Chondrocyte (in vitro differentiated cells): ENCODE measurements around the gene GARRE1. TPM values are rescaled to one million over a fixed set of nuclear protein-coding genes. Genes with fewer than 3 reads are reported as not detected.
A peak's percentile ranks its signal among the peaks of the same experiment; 100 is the strongest.

Experiments
- DNase-seq: peaks from one replicate; pipeline ENCODE4 v3.0.0; 2021; ENCODE audit warnings: mixed read lengths, low spot score
- H3K27ac Mint-ChIP-seq: one replicate; pipeline ENCODE4 v1.8.0; 2021; ENCODE audit warnings: mild to moderate bottlenecking, moderate library complexity, mixed read lengths; ENCODE audit not compliant: unreplicated experiment
- H3K27me3 Mint-ChIP-seq: 2 replicates; pipeline ENCODE4 v1.8.0; 2021; ENCODE audit warnings: low read depth, mixed read lengths
- H3K36me3 Mint-ChIP-seq: 2 replicates; pipeline ENCODE4 v1.8.0; 2021; ENCODE audit warnings: low read depth, mixed read lengths
- H3K4me1 Mint-ChIP-seq: 2 replicates; pipeline ENCODE4 v1.8.0; 2021; ENCODE audit warnings: low read depth, mild to moderate bottlenecking, mixed read lengths
- H3K4me3 Mint-ChIP-seq: one replicate; pipeline ENCODE4 v1.8.0; 2021; ENCODE audit warnings: mild to moderate bottlenecking, moderate library complexity, mixed read lengths; ENCODE audit not compliant: unreplicated experiment
- H3K9me3 Mint-ChIP-seq: 2 replicates; pipeline ENCODE4 v1.8.0; 2021; ENCODE audit warnings: low read depth, mixed read lengths
- CTCF ChIP-seq: fragments of 200-600 bp; sonication (generic); IDR thresholded peaks from 2 replicates; pipeline ENCODE4 v1.5.0; 2021; ENCODE audit warnings: antibody characterized with exemption, mild to moderate bottlenecking, moderate library complexity
- total RNA-seq: library from RNA; stranded (reverse); gene quantifications from 3 replicates; pipeline ENCODE4 v1.2.1, GENCODE V29; 2021

The GARRE1 gene
- total RNA-seq, 1 donor from 2014 or later: 24.4 TPM

GRCh38 chr19:34231439-34231838, 22.9 kb upstream of the GARRE1 start:
- no peak for TF ChIP-seq CTCF
- no peak overlapping the region for H3K4me3 Mint-ChIP-seq
- H3K36me3 Mint-ChIP-seq: peaks cover 18% of the 10 kb centered on the region
- no peak for DNase-seq
- peak overlapping the region; percentile 41 for H3K27ac Mint-ChIP-seq
- no peaks in the 10 kb centered on the region for H3K9me3 Mint-ChIP-seq
- no peaks in the 10 kb centered on the region for H3K27me3 Mint-ChIP-seq
- peaks cover 45% of the 10 kb centered on the region for H3K4me1 Mint-ChIP-seq

DNA sequence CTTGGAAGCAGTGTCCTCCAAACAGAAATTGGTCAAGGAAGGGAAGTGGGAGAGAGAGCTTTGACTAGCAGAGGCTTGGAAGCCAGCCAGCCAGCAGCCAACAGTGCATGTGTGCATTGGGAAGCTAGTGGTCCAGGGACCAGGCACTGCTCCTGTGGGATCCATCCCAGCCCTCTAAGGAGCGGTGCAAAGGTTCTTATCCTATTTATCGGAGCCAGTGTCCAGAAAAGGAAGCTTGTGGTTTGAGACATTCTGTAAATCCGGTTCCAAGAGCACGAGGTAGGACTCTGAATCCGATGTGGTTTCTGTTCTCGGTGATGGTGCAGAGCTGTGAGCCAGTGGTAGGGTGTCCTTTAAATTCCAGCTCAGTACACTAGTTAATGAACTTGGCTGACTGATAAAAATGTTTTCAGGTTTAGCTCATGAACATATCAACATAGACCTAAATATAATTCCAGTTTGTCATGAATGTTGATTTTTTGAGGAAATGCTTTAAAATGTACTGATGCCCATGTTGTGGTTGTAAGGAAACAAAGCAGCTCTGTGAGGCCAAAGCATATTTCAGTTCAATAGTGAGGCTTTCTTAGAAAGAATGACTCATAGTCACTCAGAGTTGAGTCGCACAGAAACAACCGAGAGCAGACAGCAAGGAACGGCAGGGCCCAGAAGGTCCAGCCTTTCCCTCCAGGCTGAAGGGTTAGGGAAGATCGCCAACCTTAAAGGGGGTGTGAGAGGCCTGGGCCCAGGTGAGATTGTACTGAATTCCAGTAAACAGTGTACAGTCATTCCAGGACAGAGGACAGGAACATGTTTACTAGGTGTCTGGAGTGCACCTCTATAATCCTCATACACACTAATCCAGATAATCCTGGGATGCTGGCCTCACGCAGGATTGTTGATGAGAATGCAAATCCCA, 21.5 kb upstream of the GARRE1 start:
- Mint-ChIP-seq H3K36me3 (peaks cover 10% of the 10 kb centered on the region), H3K9me3 (no peaks in the 10 kb centered on the region), H3K27ac (peak overlapping the region; percentile 97), H3K4me3 (peak overlapping the region; percentile 38), H3K4me1 (peaks cover 52% of the 10 kb centered on the region), H3K27me3 (no peaks in the 10 kb centered on the region)
- no peak for TF ChIP-seq CTCF
- no peak for DNase-seq

- Mint-ChIP-seq H3K4me3 (no peak overlapping the region), H3K4me1 (peaks cover 49% of the 10 kb centered on the region), H3K27me3 (no peaks in the 10 kb centered on the region), H3K9me3 (no peaks in the 10 kb centered on the region), H3K36me3 (no peaks in the 10 kb centered on the region), H3K27ac (no peak overlapping the region)
- DNase-seq: no peak
- no peak for TF ChIP-seq CTCF
Observed at GRCh38 chr19:34235425-34235940, 18.9 kb upstream of the GARRE1 start.

GRCh38 chr19:34236035-34236987, 18.0 kb upstream of the GARRE1 start:
- peak overlapping the region; percentile 49 for H3K27ac Mint-ChIP-seq
- H3K27me3 Mint-ChIP-seq: no peaks in the 10 kb centered on the region
- no peaks in the 10 kb centered on the region for H3K9me3 Mint-ChIP-seq
- no peaks in the 10 kb centered on the region for H3K36me3 Mint-ChIP-seq
- no peak for TF ChIP-seq CTCF
- no peak overlapping the region for H3K4me3 Mint-ChIP-seq
- H3K4me1 Mint-ChIP-seq: peaks cover 44% of the 10 kb centered on the region
- no peak for DNase-seq

DNA sequence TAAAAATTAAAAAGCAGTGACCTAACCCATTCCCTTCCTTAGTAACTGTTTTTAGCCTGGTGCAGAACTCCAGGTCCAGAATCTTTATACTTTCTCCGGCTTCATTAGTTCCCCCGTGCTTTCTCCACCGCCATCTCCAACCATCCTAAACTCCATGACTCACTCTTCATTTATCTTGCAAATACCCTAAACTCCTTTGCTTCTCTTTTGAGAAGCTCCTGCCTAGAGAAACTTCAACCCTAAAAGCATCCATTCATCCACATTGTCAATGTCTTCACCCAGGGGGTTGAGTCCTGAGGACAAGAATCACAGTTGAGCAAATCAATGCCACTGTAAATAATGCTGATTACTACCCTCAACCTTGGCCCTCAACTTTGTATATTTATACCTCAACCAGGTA, 17.1 kb upstream of the GARRE1 start:
- no peak for DNase-seq
- Mint-ChIP-seq H3K36me3 (no peaks in the 10 kb centered on the region), H3K9me3 (no peaks in the 10 kb centered on the region), H3K27me3 (no peaks in the 10 kb centered on the region), H3K4me3 (no peak overlapping the region), H3K27ac (no peak overlapping the region), H3K4me1 (peaks cover 38% of the 10 kb centered on the region)
- TF ChIP-seq CTCF: no peak
